Activated CD8-positive, alpha-beta memory T cell treated with anti-CD3 and anti-CD28 coated beads for 36 hours (primary cell): ENCODE measurements around the gene ZFAND4. TPM values are rescaled to one million over a fixed set of nuclear protein-coding genes. Genes with fewer than 3 reads are reported as not detected.
"Not testable (repeated sequence)": the region's sequence is repeated elsewhere in the genome, so short reads cannot be mapped to it uniquely, and the experiment has no call there.

Experiments
- CTCF ChIA-PET: fragments of 350-600 bp; sonication (Branson Sonifier 250); formaldehyde crosslinking; loops from one replicate; lab custom pipeline; 2021; ENCODE audit warnings: antibody characterized with exemption; lab: Charles Lee
- POLR2A ChIA-PET: fragments of 350-600 bp; sonication (Branson Sonifier 250); formaldehyde crosslinking; loops from one replicate; lab custom pipeline; 2021; ENCODE audit warnings: antibody characterized with exemption; lab: Charles Lee
- total RNA-seq, 2 experiments: library from RNA; stranded (reverse); gene quantifications; one replicate each; pipeline ENCODE4 v1.2.3, GENCODE V29; 2021

The ZFAND4 gene
- total RNA-seq, 2 experiments from 2014 or later: 10.5 to 12.3 TPM

DNA sequence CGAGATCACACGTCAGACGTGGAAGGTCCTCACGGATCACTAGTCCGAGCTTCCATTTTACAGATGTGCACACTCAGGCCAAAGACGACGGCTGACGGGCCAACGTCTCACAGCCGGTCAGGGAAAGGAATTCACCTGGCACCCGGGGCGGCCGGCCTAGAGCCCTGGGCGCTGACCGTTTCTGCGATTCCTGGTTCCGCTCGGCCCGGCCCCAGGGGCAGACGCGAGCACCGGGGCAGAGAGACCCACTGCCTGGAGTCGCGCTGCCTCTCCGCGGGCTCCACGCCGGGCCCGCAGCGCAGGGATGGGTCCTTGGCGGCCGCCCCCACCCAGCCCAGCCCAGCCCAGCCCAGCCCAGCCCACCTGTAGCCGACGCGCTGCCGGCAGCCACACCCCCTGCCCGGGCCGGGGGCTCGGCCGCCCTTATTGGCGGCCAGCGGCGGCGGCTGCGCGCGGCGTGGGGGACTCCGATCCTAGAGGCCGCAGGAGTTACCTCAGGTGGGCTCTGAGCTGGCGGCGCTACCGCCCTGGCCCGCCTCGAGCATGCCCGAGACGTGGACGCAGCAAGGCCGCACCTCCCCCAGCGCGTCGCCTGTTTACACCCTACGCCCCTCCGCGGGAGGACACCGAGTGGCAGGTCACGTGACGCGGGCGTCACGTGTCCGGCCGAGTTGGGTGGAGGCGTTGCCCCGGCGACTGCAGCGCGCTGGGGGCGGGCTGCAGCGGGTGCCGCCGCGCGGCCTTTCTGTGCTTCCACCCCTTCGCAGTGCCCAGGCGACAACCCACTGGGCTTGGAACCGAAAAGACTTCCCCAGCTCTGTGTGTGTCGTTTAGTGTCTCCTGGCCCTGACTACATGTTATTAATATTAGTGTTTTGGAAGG is 78.1 kb downstream of the ZFAND4 start:
- CTCF ChIA-PET: interaction anchor here (0.5 to 1.3 kb wide), 2 partner anchors 14 to 160 kb away, joined by 3 to 6 read pairs; no protein-coding TSS in a partner anchor
- POLR2A ChIA-PET: interaction anchor here (1.0 kb wide), 1 partner anchor 13 kb away, joined by 3 read pairs; no protein-coding TSS in a partner anchor

DNA sequence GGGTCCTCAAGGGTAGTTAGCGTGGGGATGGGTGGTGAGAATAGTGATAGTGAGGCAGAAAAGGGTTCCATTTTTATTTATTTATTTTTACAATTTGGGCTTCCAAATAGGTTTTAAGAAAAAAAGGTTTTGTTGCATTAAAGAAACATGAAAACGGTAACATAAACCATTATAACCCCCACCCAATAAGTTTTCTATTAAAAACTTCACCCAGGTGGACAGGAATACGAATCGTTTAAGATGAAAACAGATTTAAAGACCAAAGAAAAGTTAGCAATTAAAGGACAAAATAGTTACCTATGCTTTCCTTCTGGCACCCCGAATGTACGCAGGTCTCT is 78.7 kb downstream of the ZFAND4 start:
- POLR2A ChIA-PET: interaction anchor here (1.0 kb wide), 1 partner anchor 13 kb away, joined by 3 read pairs; no protein-coding TSS in a partner anchor
- CTCF ChIA-PET: interaction anchor here (0.5 to 1.3 kb wide), 2 partner anchors 14 to 159 kb away, joined by 3 to 6 read pairs; no protein-coding TSS in a partner anchor

GRCh38 chr10:45592926-45593325 is 79.6 kb downstream of the ZFAND4 start:
- ChIA-PET CTCF (no interaction called here), POLR2A (no interaction called here)

- ChIA-PET CTCF (no interaction called here), POLR2A (no interaction called here)
Observed at GRCh38 chr10:45592432-45592831, 80.1 kb downstream of the ZFAND4 start.

DNA sequence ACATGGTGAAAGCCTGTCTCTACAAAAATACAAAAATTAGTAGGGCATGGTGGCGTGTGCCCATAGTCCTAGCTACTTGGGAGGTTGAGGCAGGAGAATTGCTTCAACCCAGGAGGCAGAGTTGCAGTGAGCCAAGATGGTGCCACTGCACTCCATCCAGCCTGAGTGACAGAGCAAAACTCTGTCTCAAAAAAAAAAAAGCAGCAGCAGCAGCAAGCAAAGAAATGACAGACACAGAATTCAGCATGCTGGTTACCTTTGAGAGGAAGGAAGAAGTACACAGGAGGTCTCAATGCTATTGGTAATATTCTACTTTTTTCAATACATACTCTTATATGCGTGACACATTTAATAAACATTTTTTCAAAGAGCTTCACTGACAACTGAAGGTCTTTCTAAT is 81.3 kb downstream of the ZFAND4 start:
- ChIA-PET POLR2A (no interaction called here), CTCF (no interaction called here)

- CTCF ChIA-PET: no interaction called here
Observed at GRCh38 chr10:45589868-45590267, 82.7 kb downstream of the ZFAND4 start.

DNA sequence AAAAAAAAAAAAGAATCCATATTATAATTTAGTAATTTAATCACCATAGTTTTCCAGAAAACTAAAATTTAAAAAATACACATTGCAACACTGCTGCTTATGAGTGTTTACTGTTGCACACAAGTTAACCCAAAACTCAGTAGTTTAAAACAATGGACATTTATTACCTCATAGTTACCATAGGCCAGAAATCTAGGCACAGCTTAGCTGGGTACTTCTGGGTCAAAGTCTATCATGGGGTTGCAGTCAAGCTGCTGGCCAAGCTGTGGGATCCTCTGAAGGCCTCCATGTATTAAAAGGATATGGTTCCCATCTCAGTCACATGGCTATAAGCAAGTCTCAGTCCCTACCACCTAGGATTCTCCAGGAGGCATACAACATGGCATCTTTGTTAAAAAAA is 83.6 kb downstream of the ZFAND4 start:
- POLR2A ChIA-PET: no interaction called here
- CTCF ChIA-PET: no interaction called here

More at GRCh38 chr10:45589868-45590267, 82.7 kb downstream of the ZFAND4 start:
- POLR2A ChIA-PET: no interaction called here

DNA sequence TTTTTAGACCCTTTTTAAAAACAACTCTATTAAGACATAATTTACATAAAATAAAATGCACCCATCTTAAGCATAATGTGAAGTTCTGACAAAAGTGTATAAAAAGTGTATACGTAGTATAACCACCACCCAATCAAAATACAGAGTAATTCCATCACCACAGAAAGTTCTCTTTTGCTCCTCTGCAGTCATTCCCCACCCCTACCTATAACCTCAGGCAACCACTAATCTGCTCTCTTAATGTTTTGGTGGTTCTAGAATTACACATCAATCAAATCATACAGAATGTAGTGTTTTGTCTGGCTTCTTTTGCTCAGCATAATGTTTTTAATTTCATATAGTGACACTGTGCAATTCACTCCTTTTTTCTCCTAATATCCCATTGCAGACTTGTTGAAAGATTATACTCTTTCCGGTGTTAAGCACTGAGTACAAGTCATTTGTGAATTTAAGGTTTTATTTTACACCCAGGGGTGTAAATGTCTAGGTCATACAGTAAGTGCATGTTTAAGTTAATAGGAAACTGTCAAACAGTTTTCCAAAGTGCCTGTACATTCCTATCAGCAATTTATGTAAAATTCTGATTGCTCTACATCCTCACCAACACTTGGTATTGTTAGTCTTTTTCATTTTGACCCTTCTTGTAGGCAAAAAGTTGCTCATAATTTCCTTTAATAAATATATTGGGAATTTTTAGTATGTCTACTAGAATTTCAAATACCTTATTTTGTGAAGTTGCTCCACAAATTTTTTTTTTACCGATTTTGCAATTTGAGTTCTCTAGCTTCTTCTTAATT is 86.3 kb downstream of the ZFAND4 start:
- POLR2A ChIA-PET: no interaction called here
- CTCF ChIA-PET: no interaction called here

GRCh38 chr10:45585131-45585530 is 87.4 kb downstream of the ZFAND4 start:
- CTCF ChIA-PET: no interaction called here
- POLR2A ChIA-PET: no interaction called here

- CTCF ChIA-PET: no interaction called here
- POLR2A ChIA-PET: no interaction called here
Observed at GRCh38 chr10:45582386-45582781, 90.2 kb downstream of the ZFAND4 start.

GRCh38 chr10:45581582-45582385 is 90.8 kb downstream of the ZFAND4 start:
- ChIA-PET POLR2A (interaction anchor here (0.9 kb wide), 1 partner anchor 12 kb away, joined by 3 read pairs; no protein-coding TSS in a partner anchor), CTCF (interaction anchor here (0.7 kb wide), 1 partner anchor 14 kb away, joined by 3 read pairs; no protein-coding TSS in a partner anchor)

DNA sequence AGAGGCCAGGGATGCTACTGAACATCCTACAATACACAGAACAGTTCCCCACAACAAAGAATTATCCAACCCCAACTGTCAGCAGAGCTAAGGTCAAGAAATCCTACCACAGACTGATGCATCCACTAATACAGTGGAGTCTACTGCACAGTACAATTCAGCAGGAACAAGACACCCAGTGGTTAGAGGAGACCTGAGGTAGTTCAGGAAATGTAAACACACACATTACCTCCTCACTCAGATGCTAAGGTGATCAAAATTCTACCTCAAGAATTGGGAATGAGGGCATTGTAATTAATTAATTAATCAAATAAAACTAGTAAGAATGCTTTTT is 91.4 kb downstream of the ZFAND4 start:
- ChIA-PET CTCF (interaction anchor here (0.7 kb wide), 1 partner anchor 15 kb away, joined by 3 read pairs; no protein-coding TSS in a partner anchor), POLR2A (interaction anchor here (0.9 kb wide), 1 partner anchor 13 kb away, joined by 3 read pairs; no protein-coding TSS in a partner anchor)

DNA sequence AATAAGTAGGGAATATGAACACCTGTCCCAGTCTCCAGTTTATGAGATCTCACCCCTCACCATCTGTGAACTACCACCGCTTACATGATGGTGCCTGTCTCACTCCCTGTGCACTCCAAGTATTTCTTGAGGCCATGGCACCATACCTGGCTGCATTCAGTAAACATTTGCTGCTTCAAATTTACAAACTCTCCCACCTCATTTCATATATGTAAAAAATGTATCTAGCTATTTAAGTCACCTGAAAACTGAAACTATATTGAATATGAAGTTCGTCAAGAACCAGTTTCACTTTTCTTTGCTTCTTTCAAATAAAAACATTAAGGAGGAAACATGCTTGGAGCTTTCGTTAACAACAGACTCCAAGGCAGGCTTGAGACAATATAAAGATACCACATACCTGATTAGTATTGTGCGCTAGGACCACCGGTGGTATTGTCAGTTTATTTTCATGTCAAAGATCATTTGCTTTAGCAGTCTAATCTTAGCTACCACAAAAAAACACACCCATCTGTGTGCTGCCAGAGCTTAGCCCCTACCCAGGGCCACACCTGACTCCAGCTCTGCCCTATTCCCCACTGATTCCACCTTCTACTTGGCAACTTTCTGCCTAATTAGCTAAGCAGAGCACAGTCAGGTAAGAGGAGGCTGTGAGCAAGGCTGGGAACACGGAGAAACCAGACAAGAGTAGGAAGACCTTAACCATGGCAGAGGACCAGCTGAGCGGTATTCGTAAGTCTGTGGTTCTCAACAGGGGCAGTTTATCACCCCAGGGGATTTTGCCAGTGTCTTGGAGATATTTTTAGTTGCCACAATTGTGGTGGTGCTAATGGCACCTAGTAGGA is 92.0 kb downstream of the ZFAND4 start:
- ChIA-PET POLR2A (interaction anchor here (0.9 kb wide), 1 partner anchor 14 kb away, joined by 3 read pairs; no protein-coding TSS in a partner anchor), CTCF (interaction anchor here (0.5 to 1.9 kb wide), 2 partner anchors 13 to 403 kb away, joined by 3 to 6 read pairs; no protein-coding TSS in a partner anchor)

GRCh38 chr10:45578384-45578971 is 94.1 kb downstream of the ZFAND4 start:
- ChIA-PET CTCF (no interaction called here), POLR2A (no interaction called here)

DNA sequence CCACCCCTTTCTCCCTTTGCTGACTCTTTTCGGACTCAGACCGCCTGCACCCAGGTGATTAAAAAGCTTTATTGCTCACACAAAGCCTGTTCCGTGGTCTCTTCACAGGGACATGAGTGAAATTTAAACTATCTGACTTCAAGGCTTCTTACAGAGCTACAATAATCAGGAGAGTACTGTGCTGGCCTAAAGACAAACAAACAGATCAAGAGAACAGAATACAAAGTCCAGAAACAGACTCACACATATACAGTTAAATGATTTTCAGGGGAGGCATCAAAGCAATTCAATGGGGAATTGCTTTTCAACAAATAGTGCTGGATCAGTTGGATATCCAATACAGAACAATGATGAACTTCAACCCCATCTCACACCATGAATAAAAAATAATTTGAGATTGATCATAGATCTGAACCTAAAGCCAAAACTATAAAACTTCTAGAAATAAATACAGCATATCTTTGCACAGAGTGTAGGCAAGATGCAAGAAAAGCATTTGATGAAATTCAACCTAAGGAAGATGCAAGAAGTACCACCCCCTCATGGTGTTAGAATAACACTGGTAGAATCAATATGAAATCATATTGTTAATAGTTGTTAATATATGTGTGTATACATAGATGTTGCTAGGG is 96.5 kb downstream of the ZFAND4 start:
- ChIA-PET POLR2A (interaction anchor here (0.6 kb wide), 1 partner anchor 19 kb away, joined by 3 read pairs; no protein-coding TSS in a partner anchor), CTCF (interaction anchor here (0.7 kb wide), 2 partner anchors 12 to 44 kb away, joined by 3 to 4 read pairs; no protein-coding TSS in a partner anchor)

DNA sequence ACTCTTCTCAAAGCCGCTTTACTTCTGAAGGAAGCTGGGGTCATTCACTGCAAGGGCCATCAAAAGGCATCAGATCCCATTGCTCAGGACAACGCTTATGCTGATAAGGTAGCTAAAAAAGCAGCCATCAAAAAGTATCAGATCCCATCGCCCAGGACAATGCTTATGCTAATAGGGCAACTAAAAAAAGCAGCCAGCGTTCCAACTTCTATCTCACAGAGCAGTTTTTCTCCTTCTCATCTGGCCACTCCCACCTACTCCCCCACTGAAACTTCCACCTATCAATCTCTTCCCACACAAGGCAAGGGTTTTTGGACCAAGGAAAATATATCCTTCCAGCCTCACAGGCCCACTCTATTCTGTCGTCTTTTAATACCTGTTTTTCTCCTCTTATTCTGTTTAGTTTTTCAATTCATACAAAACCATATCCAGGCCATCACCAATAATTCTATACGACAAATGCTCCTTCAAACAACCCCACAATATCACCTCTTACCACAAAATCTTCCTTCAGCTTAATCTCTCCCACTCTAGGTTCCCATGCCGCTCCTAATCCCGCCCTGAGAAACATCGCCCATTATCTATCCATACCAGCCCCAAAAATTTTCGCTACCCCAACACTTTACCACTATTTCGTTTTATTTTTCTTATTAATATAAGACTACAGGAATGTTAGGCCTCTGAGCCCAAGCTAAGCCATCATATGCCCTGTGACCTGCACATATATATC is 97.4 kb downstream of the ZFAND4 start:
- POLR2A ChIA-PET: not testable (repeated sequence)
- CTCF ChIA-PET: interaction anchor here (0.7 kb wide), 1 partner anchor 13 kb away, joined by 3 read pairs; no protein-coding TSS in a partner anchor
